Measurements from ENCODE around the gene LRCOL1. TPM values are rescaled to one million over a fixed set of nuclear protein-coding genes. Genes with fewer than 3 reads are reported as not detected.

LRCOL1 gene
- total and polyA plus RNA-seq, 4 donors, result 0.98 to 1.8 (median 1.3) TPM

- Histone ChIP-seq H3K27ac (ENCODE audit: low read depth in 1 of 2, low read length in 1 of 2) (no peak overlapping the region), H3K27me3 (ENCODE audit: control insufficient read depth in 3 of 3, insufficient read depth in 3 of 3, low read length in 2 of 3) (no peaks in the 10 kb centered on the region), H3K9me3 (ENCODE audit: control insufficient read depth in 4 of 4, insufficient read depth in 3 of 4, low read length in 3 of 4) (no peaks in the 10 kb centered on the region), H3K36me3 (ENCODE audit: control insufficient read depth in 4 of 4, insufficient read depth in 4 of 4, low read length in 4 of 4) (peaks cover 5 to 26% (median 19%) of the 10 kb centered on the region in 4 donors), H3K4me3 (no peak overlapping the region), H3K4me1 (ENCODE audit: control insufficient read depth in 5 of 5, insufficient read depth in 5 of 5, low read length in 5 of 5) (no peaks in the 10 kb centered on the region), H3K9ac (ENCODE audit: insufficient read depth in 1 of 2, low read length in 2 of 2) (no peak overlapping the region)
- ATAC-seq (ENCODE audit: insufficient read depth, low FRiP score) (no peak), DNase-seq (no peak)
- WGBS, 2 donors, result 83 to 87% methylated on average over 9 of the region's 9 CpGs
- no peak for TF ChIP-seq CTCF (IDR thresholded peaks at IDR 0.05; ENCODE audit: control extremely low read depth, extremely low read depth)
Observed at GRCh38 chr12:132651444-132652100, 41.2 kb upstream of the LRCOL1 start.

GRCh38 chr12:132649226-132649945, 39.0 kb upstream of the LRCOL1 start:
- Histone ChIP-seq H3K9me3 (ENCODE audit: control insufficient read depth in 4 of 4, insufficient read depth in 3 of 4, low read length in 3 of 4) (no peaks in the 10 kb centered on the region), H3K27me3 (ENCODE audit: control insufficient read depth in 3 of 3, insufficient read depth in 3 of 3, low read length in 2 of 3) (no peaks in the 10 kb centered on the region), H3K9ac (ENCODE audit: insufficient read depth in 1 of 2, low read length in 2 of 2) (no peak overlapping the region), H3K36me3 (ENCODE audit: control insufficient read depth in 4 of 4, insufficient read depth in 4 of 4, low read length in 4 of 4) (peaks cover 5 to 24% (median 14%) of the 10 kb centered on the region in 4 donors), H3K4me1 (ENCODE audit: control insufficient read depth in 5 of 5, insufficient read depth in 5 of 5, low read length in 5 of 5) (no peaks in the 10 kb centered on the region), H3K4me3 (no peak overlapping the region), H3K27ac (ENCODE audit: low read depth in 1 of 2, low read length in 1 of 2) (no peak overlapping the region)
- no peak for TF ChIP-seq CTCF (IDR thresholded peaks at IDR 0.05; ENCODE audit: control extremely low read depth, extremely low read depth)
- DNase-seq (no peak), ATAC-seq (ENCODE audit: insufficient read depth, low FRiP score) (no peak)
- 95 to 96% methylated on average over 27 of the region's 27 CpGs for WGBS, 2 donors

GRCh38 chr12:132648616-132649225, 38.3 kb upstream of the LRCOL1 start:
- Histone ChIP-seq H3K36me3 (ENCODE audit: control insufficient read depth in 4 of 4, insufficient read depth in 4 of 4, low read length in 4 of 4) (peaks cover 5 to 25% (median 16%) of the 10 kb centered on the region in 4 donors), H3K4me1 (ENCODE audit: control insufficient read depth in 5 of 5, insufficient read depth in 5 of 5, low read length in 5 of 5) (no peaks in the 10 kb centered on the region), H3K27me3 (ENCODE audit: control insufficient read depth in 3 of 3, insufficient read depth in 3 of 3, low read length in 2 of 3) (no peaks in the 10 kb centered on the region), H3K9ac (ENCODE audit: insufficient read depth in 1 of 2, low read length in 2 of 2) (no peak overlapping the region), H3K27ac (ENCODE audit: low read depth in 1 of 2, low read length in 1 of 2) (no peak overlapping the region), H3K4me3 (no peak overlapping the region), H3K9me3 (ENCODE audit: control insufficient read depth in 4 of 4, insufficient read depth in 3 of 4, low read length in 3 of 4) (no peaks in the 10 kb centered on the region)
- 96% methylated on average over 24 of the region's 24 CpGs for WGBS, 2 donors
- no peak for TF ChIP-seq CTCF (IDR thresholded peaks at IDR 0.05; ENCODE audit: control extremely low read depth, extremely low read depth)
- DNase-seq, result no peak
- no peak for ATAC-seq (ENCODE audit: insufficient read depth, low FRiP score)

All from lung (tissue), 12 donors.